ENCODE data around the gene CYP2B6.
"Not testable (repeated sequence)": the region's sequence is repeated elsewhere in the genome, so short reads cannot be mapped to it uniquely, and the experiment has no call there.

DNA sequence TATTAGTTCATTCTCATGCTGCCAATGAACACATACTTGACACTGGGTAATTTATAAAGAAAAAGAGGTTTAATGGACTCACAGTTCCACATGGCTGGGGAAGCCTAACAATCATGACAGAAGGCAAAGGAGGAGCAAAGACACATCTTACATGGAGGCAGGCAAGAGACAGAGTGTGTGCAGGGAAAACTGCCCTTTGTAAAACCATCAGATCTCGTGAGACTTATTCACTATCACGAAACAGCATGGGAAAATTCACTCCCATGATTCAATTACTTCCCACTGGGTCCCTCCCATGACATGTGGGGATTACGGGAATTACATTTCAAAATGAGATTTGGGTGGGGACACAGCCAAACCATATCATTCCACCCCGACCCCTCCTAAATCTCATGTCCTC is 11.3 kb upstream of the CYP2B6 start:
- TF ChIP-seq, protein P1, sequence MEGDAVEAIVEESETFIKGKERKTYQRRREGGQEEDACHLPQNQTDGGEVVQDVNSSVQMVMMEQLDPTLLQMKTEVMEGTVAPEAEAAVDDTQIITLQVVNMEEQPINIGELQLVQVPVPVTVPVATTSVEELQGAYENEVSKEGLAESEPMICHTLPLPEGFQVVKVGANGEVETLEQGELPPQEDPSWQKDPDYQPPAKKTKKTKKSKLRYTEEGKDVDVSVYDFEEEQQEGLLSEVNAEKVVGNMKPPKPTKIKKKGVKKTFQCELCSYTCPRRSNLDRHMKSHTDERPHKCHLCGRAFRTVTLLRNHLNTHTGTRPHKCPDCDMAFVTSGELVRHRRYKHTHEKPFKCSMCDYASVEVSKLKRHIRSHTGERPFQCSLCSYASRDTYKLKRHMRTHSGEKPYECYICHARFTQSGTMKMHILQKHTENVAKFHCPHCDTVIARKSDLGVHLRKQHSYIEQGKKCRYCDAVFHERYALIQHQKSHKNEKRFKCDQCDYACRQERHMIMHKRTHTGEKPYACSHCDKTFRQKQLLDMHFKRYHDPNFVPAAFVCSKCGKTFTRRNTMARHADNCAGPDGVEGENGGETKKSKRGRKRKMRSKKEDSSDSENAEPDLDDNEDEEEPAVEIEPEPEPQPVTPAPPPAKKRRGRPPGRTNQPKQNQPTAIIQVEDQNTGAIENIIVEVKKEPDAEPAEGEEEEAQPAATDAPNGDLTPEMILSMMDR (IDR thresholded peaks at IDR 0.05; ENCODE audit: low read depth, low read length, poor library complexity, severe bottlenecking) = not testable (repeated sequence)
- TF ChIP-seq EZH2phosphoT487 (IDR thresholded peaks at IDR 0.05; ENCODE audit: borderline replicate concordance, low read length) = not testable (repeated sequence)
